T-helper 2 cell (primary cell): ENCODE measurements around the gene MAN1C1.

Experiments
- DNase-seq, 5 experiments: peaks; one replicate each; pipeline versions ENCODE4 v3.0.0 to v3.0.0-alpha.2; 2012 to 2022

MAN1C1 gene

DNA sequence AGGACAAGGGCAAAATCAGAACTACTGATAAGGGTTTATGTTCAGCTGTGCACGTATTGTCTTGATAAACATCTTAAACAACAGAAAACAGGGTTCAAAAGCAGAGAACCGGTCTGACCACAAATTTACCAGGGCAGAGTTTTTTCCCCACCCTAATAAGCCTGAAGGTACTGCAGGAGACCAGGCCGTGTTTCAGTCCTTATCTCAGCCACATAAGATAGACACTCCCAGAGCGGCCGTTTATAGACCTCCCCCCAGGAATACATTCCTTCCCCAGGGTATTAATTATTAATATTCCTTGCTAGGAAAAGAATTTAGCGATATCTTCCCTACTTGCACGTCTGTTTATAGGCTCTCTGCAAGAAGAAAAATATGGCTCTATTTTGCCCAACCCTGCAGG, 19.6 kb downstream of the MAN1C1 start:
- peak in 1 of 5 experiments; percentile 39 for DNase-seq

DNA sequence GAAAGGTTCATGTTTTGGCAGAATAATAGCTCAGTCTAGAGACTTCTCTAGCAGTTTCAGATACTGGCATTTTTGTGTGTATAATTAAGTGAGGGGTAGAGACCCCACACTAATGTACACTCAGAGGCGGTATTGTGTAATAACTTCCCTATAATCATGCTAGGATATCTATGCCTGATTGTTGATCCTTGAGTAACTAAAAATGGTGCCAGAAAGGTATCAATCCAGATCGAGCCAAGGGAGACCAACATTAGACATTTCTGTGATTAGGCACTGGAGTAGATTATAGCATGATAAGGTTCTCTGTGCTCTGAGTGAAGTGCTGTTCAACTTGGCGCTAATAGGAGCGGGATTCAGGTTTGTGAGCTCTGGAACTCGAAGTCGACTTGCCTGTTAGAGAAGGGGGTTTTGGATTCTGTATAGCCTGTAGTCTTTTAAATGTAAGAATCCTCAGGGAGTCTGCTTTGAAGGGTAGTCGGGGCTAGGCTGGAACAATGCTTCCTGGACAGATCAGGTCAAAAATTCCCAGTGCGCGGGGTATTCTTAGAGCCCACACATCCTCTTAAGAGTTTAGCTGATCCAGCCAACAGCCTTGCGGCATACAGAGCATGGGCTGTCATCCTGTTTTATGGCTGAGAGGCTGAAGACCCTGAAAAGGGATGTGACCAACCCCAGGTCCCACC, 24.2 kb downstream of the MAN1C1 start:
- no peak for DNase-seq

DNA sequence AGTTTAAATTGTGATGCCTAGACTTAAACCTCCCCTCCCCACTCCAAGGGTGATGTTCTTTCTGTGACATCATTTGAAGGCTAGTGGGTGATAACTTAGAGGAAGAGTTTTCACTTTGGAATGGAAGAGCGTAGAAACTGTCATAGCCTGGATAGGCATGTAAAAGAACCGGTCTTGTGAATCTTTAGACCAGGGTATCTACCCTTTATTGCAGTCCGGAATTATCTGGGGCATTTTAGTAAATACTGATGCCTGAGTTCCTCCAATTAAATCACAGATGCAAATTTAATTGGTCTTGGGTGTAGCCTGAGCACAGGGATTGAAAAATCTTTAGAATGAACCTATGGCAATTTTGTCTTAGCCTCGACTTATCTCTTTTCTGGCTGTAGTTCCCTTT, 24.7 kb downstream of the MAN1C1 start:
- DNase-seq, result no peak

DNA sequence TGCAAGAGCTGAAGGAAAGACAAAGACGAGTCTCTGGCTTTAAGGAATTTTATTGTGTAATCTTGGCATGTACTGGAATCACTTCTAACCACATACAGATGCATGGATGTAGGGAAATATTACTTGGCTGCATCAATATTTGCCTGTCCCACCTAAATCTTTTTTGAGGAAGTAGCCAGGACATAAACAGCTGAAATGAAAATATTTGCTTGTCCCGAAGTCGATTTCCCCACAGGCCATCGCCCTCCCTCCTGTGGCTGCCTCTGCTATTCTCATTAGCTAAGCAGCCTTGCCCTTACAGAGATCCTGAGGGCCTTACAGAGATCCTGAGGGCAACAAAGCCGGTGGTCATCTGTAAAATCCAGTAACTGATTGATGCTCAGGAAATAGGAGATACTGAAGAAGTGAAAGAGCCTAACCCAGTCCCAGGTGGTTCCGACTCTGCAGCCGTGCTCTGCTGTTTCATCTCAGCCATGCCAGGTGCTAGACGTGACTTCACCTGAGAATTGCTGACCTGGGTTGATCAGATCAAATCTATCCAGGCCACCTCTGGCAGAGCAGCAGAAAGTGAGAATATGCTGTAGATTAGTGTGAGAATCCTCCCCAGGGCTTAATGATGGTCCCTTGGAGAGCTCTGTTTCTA, 25.5 kb downstream of the MAN1C1 start:
- peak in 1 of 5 experiments; percentile 68 for DNase-seq

DNA sequence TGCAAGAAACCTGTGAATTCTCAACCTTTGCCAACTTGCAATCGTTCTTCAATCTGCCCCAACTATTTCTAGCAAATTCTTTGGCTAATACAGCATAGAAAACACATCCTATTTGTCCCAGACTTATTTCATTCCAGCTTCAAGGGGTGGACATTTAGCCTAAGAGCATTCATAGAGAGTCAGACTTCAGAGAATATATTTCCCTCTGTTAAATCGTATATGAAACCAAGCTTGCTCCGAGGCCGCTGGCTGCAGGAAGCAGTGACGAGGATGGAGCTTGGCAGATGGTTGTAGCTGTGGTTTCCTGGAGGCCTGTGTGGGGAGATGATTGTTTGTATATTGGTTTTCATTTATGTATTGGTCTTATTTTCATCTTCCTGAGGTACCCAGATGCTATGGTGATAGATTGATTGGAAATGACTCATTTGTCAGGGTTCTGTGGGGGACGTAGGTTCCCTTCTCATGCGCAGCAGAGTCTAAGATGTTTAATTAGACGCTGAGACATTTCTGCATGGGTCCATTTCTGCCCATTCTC, 26.1 kb downstream of the MAN1C1 start:
- peak; percentile 30 to 94 (median 70) for DNase-seq

DNA sequence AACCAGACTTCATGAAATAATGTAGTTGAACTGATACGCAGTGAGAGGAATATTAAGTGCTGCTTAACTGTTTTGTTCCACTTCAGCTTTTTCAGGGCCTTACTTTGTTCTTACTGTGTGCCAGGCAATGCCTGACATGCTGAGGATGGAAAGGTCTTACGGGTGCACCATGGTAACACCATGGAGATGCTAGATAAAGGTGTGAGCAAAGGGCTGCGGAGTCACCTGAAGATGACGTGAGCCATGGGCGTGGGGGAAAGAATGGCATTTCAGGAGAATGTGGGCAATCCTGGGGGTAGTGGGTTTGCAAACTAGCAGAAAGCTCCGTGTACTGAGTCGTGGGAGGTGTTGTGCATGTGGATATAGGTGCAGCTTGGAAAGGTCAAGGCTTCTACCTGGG, 27.3 kb downstream of the MAN1C1 start:
- no peak for DNase-seq

DNA sequence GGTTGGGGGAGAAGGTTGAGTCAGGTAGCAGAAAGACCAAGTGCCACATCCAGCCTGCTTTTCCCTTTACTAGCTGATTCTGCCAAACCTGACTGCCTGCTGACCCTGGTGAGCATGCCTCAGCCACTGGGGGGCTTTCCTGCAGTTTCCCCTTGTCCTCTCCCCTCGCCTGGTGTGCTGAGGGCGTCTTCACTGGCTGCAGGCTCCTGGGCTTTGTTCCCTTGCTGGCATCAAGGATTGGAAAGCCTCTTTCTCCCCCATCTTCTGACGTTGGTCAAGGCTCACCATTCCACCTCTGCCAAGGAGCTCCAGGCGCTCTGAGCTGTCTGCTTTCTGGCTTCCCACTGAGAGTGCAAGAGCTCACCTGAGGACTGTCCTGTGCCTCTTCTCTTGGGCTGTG, 28.4 kb downstream of the MAN1C1 start:
- no peak for DNase-seq

DNA sequence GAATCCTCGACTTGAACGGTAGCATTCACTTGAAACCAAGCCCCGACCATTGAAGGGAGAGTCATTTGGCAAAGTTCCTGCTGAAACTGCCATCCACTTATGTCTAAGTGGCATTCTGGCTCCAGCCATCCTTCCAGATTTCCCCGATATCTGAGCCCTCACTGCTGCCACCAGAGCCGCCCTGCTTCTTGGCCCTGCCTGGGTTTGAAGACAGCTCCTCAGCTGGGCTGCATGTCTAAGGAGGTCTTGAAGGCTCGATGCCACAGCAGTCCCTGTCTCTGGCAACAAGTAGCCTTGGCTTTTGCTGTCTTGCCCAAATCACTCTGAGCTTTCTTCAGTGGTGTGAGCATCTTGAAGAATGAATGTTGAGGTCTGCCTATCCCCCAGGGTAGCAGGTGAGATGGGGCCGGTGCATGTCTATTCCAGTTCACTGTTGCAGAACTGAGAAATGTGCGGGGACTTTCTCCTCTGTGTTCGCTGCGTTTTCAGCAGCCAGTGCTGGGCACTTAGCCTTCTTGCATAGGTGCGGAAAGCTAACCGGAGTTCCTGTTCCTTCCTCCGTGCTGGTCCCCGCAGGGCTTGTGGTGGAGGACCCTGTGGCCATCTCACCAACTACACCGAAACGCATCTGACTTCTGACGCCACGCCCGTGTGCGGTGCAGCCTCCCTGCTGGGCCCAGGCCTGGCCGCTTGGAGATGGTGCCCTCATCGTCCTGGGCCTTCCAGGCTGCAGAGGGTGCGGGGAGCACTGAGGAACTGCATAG, 29.2 kb downstream of the MAN1C1 start:
- no peak for DNase-seq

DNA sequence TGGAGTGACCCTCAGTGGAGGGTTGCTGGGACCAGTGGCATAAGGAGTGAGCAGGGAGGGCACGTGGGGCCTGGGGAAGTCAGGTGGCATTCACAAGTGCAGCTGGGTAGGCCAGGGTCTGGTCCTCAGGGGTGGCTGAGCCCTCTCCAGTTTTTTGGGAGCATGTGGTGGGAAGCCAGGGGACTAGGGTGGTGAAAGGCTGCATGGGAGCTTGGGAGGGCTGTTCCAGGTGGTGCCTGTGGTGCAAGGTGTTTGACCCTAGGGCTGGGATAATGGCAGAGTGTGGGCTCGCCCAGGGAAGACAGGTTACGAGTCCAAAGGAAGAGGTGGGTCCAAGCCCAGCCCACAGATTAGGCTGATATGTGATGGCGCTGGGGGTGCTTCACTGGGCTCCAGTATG, 30.5 kb downstream of the MAN1C1 start:
- DNase-seq, result no peak

DNA sequence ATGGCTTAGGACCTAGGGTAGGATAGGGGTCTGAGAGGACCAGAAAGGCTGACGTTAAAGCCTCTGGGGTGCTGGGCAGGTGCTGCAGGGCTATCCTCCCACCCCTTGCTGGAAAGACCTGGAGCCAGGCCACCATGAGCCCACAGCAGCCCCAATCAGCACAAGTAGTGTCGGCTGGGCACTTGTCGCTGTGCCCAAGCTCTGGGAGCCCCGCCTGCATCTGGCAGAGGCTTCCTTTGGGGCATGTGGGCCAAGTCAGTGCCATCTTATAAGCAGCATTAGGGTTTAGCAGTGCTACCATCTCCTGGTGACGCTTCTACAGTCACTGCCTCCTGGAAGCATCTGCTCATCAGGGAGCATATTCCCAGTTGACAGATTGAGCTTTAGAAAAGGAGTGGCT, 31.3 kb downstream of the MAN1C1 start:
- DNase-seq, result no peak

DNA sequence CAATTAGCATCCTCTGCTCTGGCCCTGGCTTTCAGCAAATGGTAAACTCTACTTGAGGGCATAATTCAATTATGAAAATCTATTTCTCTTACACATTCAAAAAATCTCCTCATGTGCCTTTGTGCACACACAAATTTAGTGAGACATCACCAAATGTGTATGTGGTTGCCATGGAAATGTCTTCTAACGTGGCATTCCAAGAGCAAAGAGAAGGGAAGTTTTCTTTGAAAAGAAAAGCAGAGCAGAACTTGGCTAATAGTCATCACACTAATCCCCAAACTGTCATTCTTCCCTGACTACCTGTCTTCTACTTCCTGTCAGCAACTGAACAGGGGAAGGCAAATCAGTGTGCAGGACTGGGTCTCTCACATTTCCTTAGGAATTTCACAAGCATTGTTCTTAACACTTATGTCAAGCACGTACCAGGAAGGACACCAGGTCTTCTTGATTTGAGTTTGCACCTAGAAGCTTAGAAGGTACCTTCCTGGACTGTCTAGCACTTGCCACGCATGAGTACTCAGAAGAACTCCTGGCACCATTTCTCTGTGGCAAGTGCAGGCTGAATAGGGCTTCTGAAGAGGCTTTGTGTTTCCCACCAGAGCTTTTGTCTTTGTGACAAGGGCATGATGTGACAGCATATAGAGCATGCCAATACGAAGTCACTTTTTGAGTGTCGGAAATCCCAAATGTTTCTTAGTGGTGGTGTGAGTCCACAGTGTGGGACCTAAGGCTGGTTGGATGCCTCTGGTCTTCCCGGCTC, 32.3 kb downstream of the MAN1C1 start:
- DNase-seq, result no peak

DNA sequence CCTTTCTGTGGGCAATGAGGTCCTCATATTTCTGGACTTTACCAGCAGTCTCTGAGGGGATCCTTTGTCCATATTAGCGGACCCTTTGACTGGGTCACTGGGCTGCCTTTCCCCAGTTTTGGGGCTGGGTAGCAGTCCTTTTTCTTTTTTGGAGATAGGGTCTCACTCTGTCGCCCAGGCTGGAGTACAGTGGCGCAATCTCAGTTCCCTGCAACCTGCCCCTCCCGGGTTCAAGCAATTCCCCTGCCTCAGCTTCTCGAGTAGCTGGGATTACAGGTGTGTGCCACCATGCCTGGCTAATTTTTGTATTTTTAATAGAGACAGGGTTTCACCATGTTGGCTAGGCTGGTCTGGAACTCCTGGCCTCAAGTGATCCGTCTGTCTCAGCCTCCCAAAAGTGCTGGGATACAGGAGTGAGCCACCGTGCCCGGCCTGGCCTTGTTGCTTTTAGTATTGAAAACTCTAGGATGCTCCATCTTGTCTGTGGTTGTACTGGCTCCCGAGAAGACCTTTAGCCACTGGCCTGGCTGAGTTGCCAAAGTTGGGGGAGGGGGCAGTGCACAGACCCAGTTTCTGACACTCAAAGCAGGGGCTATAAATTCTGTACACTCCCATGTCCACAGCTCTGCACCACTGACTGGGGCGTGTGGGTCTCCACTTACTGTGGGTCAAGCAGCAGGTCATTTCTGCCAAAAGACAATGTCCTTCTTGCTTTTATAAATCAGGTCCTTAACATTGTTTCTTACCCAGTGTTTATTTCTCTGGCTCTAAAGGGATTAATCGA, 33.1 kb downstream of the MAN1C1 start:
- DNase-seq, result no peak

DNA sequence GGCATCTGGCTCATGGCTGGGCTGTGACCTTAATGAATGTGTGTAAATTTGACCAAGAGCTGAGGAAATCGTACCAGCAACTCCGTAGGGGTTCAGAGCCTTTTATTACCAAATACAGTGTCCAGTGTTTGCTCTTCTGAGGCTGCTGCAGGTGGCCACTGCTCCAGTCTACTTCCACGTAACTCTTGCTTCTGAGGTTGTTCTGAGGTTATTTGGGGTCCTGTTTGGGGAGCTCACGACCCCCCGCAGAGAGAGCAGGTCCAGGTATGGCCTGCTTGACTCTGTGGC, 33.6 kb downstream of the MAN1C1 start:
- DNase-seq, result no peak

DNA sequence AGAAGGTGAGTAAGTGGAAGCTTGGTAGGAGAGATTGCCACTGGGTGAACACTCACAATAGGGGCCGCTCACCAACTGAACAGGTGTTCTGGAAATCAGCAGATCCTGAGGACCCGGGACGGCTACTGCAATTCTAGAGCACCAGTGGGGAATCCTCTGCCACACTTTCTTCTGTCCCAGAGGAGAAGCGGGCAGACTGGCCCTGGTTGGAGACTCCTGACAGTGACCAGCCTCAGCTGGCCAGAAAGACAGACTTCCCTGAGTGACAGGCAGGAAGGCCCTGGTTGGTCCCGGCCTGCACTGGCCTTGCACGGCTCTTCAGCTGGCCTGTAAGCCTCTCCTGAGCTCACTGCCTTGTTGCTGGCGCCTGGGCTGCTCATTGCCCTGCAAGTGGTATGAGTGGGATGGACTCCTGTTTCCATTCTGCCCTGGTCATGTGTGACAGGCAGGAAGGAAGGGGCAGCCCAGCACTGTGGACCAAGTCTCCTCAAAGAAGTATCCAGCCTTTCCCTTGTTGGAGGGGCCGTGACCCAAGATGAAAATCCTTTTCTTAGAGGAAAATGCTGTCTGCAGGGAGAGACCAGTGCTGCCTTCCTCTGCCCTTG, 34.5 kb downstream of the MAN1C1 start:
- no peak for DNase-seq

DNA sequence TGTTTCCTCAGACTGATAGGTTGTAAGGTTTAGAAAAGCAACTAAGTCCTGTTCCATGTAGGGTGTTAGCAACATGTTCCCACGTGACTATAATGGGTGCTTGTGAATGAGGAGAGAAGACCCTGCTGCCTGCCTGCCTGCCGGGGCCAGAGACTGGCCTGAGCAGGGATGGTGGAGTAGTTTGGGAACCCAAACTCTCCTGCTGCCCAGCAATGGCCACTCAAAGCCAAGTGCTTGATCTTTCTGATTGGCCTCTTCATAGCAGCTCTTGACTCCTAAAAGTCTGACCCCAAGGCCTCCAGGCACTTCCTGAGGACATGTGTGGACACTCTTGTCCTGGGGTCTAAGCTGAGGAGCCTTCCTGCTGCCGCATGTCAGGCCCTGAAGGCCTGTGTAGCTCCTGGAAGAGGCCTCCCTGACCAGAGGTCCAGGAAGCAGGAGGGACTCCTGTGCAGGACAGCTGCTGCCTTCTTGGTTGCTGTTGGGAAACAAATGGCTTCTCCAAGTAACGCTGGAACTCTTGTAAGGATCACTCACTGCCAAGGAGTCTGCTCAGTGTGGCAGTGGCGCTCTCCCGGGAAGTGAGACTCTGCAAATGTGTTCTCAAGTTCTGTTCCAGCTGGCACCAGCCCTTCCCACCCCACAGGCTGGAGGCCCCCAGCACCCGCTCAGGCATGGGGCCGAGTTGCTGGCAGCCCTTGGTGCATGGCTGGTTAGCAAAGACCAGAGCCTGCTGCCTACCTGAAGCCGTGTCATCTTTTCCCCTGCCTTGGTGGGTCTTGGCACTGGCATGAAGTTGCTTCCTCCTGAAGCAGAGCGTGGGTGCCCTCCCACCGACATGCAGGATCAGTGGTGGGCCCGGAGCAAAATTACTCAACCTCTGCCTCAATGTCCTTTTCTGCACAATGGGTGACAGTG, 35.5 kb downstream of the MAN1C1 start:
- no peak for DNase-seq

DNA sequence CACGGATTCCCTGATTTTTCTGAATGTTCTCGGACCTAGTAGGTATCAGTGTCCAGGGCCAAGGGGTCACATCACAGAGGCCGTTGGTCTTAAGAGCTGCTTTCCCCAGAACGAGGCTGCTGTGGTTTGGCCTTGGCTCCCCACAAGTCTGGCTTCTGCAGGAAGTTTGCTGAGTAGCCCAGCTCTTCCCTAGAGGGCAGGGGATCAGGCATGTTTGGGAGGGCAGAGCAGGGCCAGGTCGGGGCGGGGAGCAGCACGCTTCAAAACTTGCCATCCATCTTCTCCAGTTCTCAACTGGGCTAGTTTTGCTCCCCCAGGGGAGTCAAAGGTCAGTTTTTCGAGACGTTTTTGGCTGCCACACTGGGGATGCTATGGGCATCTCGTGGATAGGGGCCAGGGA, 37.0 kb downstream of the MAN1C1 start:
- DNase-seq, result no peak

DNA sequence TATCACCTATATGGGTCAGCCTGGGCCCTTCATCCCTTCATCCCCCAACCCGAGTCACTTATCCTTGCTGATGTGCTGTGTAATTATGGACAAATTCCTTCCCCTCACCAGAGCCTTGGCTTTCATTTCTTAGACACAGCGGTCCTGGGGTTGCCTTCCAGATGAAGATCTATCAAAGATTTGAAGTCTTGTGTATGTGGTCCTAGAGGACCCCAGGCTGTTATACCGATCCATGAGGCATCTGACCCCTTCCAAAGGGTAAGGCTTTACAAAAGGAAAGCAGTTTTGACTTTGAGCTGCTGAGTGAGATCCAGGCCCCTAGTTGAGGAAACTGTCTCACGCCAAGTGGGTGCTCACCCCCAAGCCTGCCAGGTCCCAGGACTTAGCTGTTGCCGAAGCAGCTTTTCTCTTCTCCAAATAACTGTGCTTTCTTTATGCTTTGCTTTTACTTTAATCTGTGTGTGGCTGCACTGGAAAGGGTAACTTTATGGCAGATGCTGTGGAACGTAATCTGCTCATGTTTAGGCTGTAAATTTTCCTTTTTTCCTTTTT, 37.6 kb downstream of the MAN1C1 start:
- no peak for DNase-seq

DNA sequence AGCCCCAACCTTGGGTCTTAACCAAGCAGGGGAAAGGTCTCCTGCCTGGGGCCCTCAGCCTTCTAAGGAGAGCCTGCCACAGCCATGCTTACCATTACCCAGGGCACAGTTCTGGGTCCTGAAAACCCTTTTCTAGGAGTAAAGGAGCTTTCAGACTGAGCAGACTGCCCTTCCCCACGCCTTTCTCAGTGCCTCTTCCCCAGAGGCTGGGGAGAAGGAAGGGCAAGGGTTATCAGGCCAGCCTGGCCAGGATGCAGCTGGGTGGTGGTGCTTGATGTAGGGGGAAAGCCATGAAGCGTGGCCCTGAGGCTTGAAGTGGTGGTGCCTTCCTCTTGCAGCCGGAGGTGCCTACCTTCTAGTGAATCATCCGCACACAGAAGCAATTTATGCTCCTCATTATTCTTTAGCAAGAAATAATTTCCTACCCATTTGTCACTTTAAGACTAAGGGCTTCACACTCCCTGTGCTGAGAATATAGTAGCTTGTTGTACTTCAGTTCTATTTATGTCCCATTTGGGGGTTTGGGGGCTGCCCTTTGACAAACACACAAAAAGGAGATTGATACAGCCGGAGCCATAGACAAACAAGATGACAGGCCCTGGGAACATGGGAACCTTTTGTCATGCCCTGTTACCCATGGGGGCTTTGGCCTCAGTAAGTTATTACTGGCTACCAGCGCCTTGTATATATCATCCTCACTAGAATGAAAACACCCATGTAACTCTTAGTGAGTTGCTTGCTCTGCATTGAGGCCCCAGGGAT, 40.7 kb downstream of the MAN1C1 start:
- DNase-seq, result no peak

DNA sequence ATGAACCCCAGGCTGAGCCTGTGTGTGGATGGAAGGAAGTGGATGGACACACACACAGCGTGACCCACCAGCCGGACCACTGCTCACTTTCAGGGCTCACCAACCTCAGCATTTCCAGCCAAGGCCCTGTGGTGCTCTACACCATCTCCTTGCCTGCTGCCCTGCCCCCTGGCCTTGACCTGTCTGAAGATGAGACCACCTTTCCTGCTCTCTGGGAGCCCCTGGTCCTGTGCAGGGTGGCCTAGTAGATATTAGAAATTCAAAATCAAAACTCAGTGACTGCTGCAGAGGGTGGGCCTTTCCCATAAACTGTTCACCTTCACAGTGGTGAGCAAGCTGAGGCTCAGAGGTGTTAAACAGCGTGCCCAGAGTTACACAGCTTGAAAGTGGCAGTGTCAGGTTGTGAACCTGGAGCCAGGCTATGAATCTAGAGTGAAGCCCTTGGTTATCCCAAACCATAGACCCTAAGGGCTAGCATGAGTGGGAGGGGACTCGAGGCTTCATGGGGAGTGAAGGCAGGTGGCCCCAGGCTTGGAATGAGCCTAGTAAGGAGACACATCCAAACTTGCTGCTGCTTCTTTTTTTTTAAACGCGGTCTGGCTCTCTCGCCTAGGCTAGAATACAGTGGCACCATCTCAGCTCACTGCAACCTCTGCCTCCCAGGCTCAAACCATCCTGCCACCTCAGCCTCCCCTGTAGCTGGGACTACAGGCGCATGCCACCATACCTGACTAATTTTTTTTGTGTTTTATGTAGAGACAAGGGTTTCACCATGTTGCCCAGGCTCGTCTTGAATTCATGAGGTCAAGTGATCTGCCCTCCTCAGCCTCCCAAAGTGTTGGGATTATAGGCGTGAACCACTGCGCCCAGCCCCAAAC, 41.5 kb downstream of the MAN1C1 start:
- no peak for DNase-seq
